ENCODE data around the gene HIPK2. TPM values are rescaled to one million over a fixed set of nuclear protein-coding genes. Genes with fewer than 3 reads are reported as not detected.

Gene HIPK2
- total RNA-seq, 4 donors from 2014 or later = 16.6 to 60.2 (median 35.1) TPM

DNA sequence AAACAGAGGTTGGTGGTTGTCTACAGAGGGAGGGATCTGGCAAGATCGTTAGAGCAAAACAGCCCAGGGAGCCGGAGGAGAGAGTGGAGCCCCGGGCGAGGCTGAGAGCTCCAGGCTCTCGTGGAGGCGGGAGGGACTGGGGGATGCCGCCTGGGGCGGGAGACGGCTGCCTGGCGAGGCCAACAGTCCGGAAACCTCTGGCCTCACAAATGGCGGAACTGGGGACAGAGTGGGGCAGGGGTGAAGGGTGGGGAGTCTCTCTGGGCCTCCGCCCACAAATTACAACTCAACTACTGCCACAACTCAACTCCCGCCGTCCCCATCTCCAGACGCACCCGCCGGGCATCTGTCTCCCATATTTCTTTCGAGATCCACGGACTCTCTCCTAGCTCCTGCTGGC lies 206.6 kb downstream of the HIPK2 start:
- TF ChIP-seq, protein P1, sequence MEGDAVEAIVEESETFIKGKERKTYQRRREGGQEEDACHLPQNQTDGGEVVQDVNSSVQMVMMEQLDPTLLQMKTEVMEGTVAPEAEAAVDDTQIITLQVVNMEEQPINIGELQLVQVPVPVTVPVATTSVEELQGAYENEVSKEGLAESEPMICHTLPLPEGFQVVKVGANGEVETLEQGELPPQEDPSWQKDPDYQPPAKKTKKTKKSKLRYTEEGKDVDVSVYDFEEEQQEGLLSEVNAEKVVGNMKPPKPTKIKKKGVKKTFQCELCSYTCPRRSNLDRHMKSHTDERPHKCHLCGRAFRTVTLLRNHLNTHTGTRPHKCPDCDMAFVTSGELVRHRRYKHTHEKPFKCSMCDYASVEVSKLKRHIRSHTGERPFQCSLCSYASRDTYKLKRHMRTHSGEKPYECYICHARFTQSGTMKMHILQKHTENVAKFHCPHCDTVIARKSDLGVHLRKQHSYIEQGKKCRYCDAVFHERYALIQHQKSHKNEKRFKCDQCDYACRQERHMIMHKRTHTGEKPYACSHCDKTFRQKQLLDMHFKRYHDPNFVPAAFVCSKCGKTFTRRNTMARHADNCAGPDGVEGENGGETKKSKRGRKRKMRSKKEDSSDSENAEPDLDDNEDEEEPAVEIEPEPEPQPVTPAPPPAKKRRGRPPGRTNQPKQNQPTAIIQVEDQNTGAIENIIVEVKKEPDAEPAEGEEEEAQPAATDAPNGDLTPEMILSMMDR (IDR thresholded peaks at IDR 0.05) = no peak
- TF ChIP-seq POLR2A (IDR thresholded peaks at IDR 0.05) = no peak
- Histone ChIP-seq H3K27ac (no peak overlapping the region), H3K36me3 (peaks cover 0 to 53% (median 0%) of the 10 kb centered on the region in 3 donors), H3K9me3 (no peaks in the 10 kb centered on the region), H3K27me3 (no peaks in the 10 kb centered on the region), H3K4me3 (no peak overlapping the region), H3K4me1 (no peaks in the 10 kb centered on the region)
- DNase-seq = no peak

DNA sequence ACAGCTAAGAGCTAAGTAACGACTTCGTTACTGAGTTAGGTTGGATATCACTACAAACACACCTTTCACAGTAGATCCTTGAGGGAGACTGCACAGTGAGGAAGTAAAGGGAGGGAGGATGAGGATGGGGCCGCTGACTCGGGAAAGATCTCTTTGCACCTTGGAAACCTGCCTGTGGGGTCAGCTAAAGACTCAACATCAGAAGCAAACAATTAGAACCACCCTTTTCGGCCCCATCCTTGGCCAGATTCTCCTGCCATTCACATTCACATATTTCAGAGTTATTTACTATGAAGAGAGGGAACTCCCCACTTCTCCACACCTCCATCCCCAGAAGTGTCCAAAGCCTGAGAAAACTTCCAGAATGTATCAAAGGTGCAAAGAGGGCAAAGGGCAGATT lies 207.2 kb downstream of the HIPK2 start:
- Histone ChIP-seq H3K36me3 (peaks cover 0 to 50% (median 0%) of the 10 kb centered on the region in 3 donors), H3K27me3 (no peaks in the 10 kb centered on the region), H3K4me3 (no peak overlapping the region), H3K9me3 (no peaks in the 10 kb centered on the region), H3K27ac (no peak overlapping the region), H3K4me1 (no peaks in the 10 kb centered on the region)
- TF ChIP-seq, protein P1 (IDR thresholded peaks at IDR 0.05) = no peak
- TF ChIP-seq POLR2A (IDR thresholded peaks at IDR 0.05) = no peak
- no peak for DNase-seq

- peaks cover 0 to 48% (median 0%) of the 10 kb centered on the region in 3 donors for H3K36me3 ChIP-seq
- H3K27ac ChIP-seq = no peak overlapping the region
- no peaks in the 10 kb centered on the region for H3K27me3 ChIP-seq
- H3K4me1 ChIP-seq = no peaks in the 10 kb centered on the region
- H3K4me3 ChIP-seq = no peak overlapping the region
- DNase-seq = no peak
- TF ChIP-seq POLR2A (IDR thresholded peaks at IDR 0.05) = no peak
- TF ChIP-seq, protein P1 (IDR thresholded peaks at IDR 0.05) = no peak
- no peaks in the 10 kb centered on the region for H3K9me3 ChIP-seq
Measured at GRCh38 chr7:139570119-139570518, 207.7 kb downstream of the HIPK2 start.

- Histone ChIP-seq H3K27me3 (no peaks in the 10 kb centered on the region), H3K9me3 (no peaks in the 10 kb centered on the region), H3K4me3 (no peak overlapping the region), H3K27ac (no peak overlapping the region), H3K36me3 (peaks cover 0 to 36% (median 0%) of the 10 kb centered on the region in 3 donors), H3K4me1 (no peaks in the 10 kb centered on the region)
- TF ChIP-seq, protein P1 (IDR thresholded peaks at IDR 0.05) = no peak
- TF ChIP-seq POLR2A (IDR thresholded peaks at IDR 0.05) = no peak
- no peak for DNase-seq
Measured at GRCh38 chr7:139568813-139569490, 208.8 kb downstream of the HIPK2 start.

- peaks cover 0 to 30% (median 0%) of the 10 kb centered on the region in 3 donors for H3K36me3 ChIP-seq
- peak in 1 of 3 donors; percentile 17 for DNase-seq
- H3K27ac ChIP-seq = no peak overlapping the region
- H3K27me3 ChIP-seq = no peaks in the 10 kb centered on the region
- no peaks in the 10 kb centered on the region for H3K9me3 ChIP-seq
- TF ChIP-seq, protein P1 (IDR thresholded peaks at IDR 0.05) = no peak
- TF ChIP-seq POLR2A (IDR thresholded peaks at IDR 0.05) = no peak
- H3K4me1 ChIP-seq = no peaks in the 10 kb centered on the region
- H3K4me3 ChIP-seq = no peak overlapping the region
Measured at GRCh38 chr7:139568346-139568675, 209.5 kb downstream of the HIPK2 start.
